Ecto neural progenitor cell (in vitro differentiated cells): ENCODE results near the gene WSB1.
"Not testable (repeated sequence)": the region's sequence is repeated elsewhere in the genome, so short reads cannot be mapped to it uniquely, and the experiment has no call there.

Experiments
- DNase-seq: peaks from one replicate; pipeline ENCODE4 v3.0.0-alpha.2; 2018; ENCODE audit warnings: low spot score

Gene WSB1

DNA sequence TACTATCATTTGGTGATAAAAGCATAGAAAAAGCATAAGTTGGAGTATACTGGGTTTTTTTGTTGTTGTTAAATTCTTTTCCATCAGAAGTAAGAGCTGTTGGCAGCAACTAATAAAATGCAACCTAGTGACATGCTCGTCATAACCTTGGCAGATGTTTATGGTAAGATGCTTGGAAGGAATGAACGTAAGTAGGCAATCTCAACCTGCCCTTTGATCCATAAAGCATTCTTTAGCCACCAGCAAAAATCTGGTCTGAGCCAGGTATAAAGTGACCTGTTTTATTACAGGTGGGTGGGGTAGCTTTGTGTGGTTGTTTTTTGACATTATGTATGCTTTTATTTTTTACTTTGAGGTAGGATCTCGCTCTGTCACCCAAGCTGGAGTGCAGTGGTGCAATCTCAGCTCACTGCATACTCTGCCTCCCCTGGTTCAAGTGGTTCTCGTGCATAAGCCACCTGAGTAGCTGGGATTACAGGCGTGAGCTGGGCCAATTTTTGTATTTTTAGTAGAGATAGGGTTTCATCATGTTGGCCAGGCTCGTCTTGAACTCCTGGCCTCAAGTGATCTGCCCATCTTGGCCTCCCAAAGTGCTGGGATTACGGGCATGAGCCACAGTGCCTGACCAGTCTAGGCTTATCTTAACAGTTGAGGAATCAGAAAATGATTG lies 22.0 kb downstream of the WSB1 start:
- no peak for DNase-seq

DNA sequence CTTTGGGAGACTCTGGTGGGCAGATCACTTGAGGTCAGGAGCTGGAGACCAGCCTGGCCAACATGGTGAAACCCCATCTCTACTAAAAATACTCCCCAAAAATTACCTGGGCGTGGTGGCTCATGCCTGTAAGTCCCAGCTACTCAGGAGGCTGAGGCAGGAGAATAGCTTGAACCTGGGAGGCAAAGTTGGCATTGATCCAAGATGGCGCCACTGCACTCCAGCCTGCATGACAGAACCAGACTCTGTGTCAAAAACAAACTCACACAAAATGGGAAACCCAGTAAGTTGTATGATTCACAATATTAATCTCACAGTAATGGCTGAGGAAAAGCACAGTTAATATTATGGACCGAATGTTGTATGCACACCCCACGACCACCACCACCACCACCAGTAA lies 24.3 kb downstream of the WSB1 start:
- no peak for DNase-seq

DNA sequence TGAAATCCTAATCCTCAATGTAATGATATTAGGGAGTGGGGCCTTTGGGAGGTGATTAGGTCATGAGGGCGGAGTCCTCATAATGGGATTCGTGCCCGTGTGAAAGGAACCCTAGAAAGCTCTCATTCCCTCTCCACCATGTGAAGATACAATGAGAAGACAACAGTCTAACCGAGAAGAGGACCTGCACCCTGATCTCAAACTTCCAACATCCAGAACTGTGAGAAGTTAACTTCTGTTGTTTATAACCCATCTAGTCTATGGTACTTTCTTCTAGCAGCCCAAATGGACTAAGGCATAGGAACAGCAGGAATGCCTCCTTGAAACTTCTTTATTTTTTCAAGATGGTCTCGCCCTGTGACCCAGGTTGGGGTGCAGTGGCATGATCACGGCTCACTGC lies 24.7 kb downstream of the WSB1 start:
- no peak for DNase-seq

DNA sequence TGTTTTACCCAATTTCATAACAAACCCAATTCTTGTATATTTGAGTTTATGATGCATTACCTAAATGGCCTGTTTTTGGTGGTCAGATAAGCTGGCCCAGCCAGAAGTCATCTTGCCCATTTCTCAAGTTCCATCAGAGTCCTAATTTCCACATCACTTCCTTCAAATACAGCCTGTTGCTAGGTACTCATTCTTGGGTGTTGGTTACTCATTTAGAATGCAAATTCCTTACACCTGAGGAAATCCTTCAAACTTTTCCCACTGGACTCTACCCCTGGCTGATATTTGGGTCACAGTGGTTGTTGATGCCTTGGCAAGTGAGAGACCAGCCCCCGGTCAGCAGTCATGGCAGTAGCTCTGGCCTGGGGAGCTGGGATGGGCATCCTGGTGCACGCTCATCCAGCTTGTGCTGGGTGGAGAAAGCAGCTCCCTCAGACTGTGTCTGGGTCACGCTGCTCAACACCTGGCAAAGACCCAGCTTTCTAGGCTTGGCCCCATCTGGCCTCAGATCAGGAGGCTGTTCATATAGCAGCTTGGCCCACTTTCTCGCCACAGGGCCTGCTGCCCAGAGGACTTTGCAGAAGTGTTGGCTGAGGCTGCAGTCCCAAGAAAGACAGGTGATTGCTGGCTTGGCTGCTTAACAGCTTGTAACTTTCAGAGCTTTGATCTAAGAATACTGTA lies 25.8 kb downstream of the WSB1 start:
- no peak for DNase-seq

DNA sequence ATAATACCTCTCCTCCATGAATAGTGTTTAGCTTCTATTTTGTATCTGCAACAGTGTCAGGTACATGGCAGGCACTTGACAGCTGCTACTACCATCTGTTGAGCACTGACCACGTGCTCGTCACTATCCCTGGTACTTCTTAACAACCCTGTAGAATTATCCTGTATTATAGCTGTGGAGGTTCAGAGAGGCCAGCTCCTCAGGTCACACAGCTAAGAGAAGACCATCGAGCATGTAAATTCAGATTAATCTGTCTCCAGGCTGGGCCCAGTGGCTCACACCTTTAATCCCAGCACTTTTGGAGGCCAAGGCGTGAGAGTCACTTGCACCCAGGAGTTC lies 26.3 kb downstream of the WSB1 start:
- no peak for DNase-seq

DNA sequence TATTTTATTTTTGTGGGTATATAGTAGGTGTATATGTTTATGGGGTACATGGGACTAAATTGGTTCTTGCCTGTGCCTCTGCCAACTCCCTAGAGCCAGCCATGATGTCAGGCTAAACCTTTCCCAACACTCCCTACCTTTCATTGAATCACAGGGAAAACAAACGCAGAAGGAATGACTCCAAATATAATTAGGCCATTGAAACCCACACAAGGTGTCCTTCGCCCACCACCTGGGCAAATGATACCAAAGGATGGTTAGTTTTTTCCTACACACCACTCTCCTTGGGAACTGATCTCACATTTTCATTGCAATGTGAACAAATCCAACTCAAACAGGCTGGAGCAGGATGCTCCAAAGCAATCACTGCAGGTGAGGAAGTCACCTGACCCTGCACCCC lies 27.5 kb downstream of the WSB1 start:
- DNase-seq, result no peak

DNA sequence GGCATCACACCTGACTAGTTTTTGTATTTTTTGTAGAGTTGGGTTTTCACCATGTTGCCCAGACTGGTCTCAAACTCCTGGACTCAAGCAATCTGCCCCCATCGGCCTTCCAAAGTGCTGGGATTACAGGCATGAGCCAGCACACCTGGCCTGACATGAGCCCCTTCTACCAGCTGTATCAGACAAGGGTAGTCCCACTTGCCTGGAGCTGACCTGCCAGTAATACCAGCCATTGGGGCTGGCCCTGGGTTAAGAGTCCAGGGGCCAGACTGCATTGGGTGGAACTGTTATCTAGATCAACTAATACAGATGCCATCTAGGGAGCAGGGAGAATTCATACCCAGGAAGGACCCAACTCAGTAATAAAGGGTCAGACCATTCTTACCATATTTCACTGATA lies 28.1 kb downstream of the WSB1 start:
- DNase-seq, result no peak

DNA sequence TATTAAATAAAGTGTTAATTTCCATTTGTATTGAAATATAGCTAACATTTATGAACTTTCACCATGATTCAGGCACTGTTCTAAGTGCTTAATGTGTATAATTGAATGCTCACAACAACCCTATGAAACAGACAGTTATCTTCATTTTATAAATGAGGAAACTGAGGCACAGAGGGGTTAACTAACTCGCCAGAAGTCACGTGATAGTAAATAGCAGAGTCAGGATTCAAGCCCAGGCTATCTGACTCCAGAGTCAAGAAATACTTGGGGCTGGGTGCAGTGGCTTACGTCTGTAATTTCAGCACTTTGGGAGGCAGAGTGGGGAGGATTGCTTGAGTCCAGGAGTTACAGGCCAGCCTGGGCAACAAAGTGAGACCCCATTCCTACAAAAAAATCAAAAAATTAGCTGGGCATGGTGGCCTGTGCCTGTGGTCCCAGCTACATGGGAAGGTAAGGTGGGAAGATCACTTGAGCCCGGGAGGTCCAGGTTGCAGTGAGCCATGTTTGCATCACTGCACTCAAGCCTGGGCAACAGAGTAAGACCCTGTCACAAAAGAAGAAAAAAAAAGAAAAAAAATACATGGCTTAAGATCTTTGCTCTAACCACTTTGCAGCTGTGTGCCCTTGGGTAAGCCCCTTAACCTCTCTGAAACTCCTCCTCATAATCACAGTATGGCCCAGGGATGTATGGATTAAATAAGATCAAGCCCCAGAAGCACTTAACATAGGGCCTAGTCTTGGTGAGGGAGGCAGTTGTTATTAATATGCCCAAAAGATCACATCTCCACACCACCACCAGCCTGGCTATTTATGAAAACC lies 29.0 kb downstream of the WSB1 start:
- DNase-seq, result no peak

DNA sequence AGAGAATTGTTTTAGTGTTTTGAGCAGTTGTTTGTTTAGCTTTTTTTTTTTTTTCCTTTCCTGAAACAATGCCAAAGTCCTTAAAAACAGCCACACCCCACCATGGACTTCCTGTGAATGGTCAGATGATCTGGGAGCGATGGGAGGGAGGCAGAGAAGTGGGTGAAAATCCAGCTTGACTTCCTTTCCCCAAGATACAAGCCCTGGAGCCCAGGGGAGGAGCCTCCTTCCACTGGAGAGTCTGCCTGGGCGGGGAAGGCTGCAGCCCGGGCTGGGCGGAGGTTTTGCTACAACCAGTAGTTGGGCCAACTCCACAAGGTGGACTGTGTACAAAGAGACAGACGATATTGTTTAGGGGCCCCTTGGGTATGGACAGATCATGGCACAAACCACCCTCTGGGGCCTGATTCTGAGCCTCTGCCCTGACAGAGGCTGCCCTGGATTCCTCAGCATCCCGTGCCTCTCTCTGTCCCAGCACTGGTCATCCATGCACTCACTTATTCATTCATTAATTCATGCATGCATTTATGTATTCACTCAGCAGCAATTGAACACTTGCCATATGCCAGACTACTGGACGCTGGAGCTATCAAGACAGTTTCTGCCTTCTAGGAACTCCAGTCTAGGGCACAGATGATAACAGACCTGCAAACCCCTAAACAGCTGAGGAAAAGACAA lies 29.8 kb downstream of the WSB1 start:
- DNase-seq, result no peak

DNA sequence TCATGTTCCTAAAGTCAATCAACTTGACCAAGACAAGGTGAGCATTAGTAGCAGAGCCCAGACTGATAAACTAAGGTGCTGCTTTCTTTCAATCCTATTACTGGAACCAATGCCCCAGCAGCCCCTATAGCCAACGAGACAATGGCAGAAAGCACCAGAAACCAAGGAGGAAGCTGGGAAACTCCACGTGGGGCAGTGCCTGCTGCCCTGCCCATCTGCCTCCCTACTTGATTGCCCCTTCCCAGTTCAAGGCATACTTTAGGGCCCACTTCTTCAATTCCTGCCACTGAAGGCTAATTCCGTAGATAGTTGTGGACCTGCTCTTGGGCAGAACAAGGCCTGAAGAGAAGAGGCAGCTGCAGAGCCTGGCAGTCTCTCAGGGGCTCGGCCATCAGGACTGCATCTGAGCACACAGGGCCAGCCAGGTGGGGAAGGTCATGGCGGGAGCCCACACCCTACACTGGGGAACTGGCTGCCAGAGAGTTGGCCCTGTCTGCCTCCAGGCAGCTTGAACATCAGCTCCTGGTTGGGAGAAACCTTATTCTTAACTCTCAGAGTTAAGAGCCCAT lies 30.9 kb downstream of the WSB1 start:
- no peak for DNase-seq

DNA sequence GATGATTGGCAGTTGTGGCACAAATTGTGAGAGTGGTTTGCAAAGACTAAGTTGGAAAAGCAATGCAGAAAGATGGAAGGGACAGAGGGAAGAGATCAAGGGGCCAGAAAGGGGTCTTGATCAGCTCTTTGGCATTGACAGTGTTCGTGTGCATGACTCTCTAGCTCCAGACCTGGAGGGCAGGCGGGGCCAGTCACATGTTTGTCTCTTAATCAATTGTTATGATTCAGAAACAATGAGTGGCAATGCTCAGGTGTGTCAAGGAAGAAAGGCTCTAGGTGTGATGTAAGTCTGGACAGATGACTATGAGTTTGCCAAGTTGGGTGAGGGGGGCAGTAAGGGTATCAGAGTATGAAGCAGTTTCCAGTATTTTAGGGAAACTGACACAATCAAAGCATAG lies 32.1 kb downstream of the WSB1 start:
- no peak for DNase-seq

DNA sequence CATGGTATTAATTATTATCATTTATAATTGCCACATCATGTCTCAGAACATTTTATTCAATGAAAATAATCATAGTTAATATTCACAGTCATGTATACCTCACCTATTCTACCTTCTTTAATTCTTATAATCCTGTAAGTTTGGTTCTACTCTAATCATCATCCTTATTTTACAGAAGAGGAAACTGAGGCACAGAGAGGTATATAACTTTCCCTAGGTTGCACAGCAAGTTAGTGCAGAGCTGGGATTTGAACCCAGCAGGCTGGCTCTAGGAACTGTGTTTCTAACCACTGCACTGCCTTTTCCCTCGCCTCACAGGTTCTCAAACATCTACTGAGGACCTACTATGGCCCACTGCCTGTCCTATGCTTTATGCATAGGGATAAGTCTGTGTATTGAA lies 32.7 kb downstream of the WSB1 start:
- no peak for DNase-seq

DNA sequence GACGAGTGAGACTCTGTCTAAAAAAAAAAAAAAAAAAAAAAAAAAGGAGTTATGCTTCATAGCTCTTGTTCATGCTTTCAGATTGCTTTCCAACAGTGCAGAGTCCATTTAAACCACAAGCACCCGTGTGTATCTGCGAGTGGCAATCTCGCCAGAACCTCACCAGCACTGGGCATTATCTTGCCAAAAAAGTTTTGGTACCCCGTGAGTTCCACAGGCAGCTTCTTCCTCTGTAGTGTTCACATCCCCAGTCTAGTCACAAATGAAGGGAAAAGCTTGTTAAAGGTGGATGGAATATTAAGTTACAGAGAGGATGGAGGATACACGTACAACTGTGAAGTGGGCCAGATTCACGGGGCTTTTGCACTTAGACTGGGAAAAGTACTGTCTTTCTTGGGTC lies 33.5 kb downstream of the WSB1 start:
- DNase-seq, result no peak

DNA sequence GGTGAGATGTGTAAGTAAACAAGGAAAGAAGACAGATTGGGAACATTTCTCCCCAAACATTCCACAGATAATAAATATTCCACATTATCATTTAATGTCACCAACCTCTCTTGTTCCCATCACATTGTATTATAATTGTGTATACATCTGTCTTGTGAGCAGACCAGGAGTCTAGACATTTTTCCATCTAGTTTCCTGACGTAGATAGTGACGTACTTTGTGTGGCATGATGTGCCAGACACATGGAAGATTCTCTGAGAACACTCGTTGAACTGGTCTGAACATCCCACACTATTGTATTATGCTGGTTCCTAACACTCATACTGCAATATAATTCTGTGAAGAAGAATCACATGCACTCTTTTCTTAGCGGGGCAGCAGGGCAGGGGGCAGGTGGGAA lies 34.0 kb downstream of the WSB1 start:
- DNase-seq, result no peak

DNA sequence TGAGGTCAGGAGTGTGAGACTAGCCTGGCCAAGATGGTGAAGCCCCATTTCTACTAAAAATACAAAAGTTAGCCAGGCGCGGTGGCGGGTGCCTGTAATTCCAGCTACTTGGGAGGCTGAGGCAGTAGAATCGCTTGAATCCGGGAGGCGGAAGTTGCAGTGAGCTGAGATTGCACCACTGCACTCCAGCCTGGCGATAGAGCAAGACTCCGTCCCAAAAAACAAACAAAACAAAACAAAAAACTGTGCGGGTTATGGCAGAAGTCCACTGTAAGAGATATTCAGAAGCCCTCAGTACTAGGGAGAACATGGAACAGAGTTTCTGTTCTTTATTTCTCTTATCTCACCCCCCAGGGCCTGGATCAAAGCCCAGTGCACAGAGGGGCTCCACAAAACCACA lies 34.8 kb downstream of the WSB1 start:
- DNase-seq, result not testable (repeated sequence)

DNA sequence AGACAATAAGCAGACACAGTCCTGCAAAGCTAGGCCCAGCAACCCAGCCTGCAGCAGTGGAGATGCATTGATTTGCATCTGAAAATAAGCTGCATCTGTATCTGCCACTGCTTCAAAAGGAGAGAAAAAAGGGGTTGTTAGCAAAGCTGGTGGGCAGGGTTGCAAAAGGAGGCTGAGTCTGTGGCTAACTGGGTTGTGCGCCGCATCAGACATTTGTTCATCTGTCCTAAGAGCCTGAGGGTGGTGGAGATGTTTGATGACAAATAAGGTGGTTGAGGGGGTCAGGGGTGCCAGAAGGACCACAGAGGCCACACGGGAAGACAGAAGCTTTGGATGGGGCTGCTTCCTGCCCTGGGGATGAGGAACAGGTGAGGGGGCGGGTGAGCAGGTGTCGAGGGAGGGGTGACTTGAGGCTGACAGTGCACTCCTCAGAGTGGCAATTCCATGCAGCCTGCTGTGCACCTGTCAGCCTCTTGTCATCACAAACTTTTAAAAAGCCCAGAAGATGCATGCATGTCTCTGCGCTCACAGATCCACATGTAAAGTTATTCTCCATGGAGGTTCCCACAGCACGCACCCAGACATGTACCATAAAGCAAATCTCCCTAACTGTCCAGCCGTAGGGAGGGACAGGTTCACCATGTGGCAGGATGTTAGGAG lies 35.4 kb downstream of the WSB1 start:
- DNase-seq, result peak; percentile 38

DNA sequence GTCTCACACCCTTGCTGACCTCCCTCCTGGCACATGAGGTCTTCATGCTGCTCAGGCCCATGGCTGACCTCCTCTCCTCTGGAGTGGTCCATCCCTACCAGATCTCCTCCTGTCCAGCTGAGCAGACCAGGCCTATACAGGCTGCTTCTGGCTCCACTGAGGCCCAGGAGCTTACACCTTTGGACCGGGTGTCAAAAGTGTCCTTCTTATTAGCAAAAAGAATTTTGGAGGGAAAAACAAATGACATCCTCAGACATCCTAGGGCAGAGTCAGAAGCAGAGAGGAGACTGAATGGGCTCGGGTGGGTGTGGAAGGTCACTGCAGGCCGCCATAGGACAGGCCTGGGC lies 38.1 kb downstream of the WSB1 start:
- no peak for DNase-seq

DNA sequence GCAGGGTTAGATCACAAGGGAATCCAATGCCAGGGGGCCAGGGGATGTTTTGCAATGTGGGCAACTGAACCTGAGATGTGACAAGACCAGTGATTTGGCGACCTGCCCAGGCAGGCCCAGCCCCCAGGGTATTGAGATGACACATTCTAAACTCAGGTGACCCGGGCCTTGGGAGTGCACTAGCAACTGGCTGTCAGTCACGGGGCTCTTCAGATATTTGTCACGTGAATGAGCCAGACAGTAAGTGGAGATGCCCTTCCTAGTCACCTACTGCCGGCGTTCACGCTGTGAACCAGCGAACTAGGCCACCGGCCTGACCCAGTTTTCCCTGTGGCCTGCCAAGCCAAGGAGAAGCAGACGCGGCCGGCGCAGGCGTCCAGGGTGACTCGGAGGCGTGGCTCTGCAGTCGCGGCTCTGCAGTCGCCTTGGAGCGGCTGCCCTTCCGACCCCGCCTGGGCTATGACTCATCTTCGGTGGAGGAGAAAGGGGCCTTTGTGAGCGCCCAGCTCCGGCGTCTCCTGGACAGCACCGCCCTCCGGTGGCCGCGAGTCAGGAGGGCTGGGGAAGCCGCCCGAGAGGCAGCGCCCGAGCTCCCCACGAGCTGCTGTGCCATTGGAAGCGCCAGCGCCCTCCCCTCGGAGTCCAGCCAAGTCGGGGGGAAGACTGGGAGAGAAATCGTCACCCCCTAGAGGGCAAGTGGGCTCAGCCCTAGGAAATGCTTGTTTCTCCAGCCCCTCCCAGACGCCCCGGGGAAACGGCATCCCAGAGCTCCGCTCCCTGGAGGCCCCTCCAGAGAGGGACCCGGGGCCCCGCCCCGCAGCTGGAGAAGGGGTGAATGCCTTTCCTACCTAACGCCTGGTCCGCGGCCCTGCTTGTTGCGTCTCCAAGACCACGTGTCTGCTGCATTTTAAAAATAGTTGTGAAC lies 38.8 kb downstream of the WSB1 start:
- peak; percentile 98 for DNase-seq

DNA sequence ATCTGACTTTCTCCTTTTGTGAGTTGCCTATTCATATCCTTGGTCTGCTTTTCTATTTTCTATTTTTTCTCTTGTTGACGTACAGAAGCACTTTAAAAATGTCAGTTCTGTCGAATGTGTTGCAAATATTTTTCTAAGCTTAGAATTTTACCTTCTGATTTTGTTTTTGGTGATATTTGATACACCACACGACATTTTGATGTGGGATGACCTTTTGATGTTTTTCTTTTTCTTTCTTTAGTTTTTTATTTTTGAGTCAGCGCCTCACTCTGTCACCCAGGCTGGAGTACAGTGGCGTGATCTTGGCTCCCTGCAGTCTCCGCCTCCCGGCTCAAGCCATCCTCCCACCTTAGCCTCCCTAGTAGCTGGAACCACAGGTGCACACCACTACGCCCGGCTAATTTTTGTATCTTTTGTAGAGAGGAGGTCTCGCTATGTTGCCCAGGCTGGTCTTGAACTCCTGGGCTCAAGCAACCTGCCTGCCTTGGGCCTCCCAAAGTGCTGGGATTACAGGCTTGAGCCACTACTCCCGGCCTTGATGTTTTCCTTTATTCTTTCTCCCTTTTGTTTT lies 39.6 kb downstream of the WSB1 start:
- no peak for DNase-seq

DNA sequence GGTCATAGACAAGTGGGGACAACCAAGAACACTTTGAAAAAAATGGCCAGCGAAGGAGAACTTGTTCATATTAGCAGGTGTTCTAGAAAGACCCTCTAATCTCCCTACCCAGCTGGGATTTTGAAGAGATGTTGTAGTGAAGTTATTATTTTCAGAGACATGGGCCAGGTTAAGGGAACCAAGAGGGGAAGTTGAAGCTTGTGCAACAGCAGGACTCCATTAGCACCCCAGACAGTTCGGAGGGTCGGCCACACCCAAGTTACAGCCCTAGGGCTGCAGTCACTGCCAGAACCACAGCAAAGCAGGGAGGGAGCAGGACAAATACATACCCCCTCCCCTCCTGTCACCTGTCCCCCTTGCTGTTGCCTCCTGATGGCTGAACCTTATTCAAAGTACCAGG lies 42.3 kb downstream of the WSB1 start:
- DNase-seq, result no peak

DNA sequence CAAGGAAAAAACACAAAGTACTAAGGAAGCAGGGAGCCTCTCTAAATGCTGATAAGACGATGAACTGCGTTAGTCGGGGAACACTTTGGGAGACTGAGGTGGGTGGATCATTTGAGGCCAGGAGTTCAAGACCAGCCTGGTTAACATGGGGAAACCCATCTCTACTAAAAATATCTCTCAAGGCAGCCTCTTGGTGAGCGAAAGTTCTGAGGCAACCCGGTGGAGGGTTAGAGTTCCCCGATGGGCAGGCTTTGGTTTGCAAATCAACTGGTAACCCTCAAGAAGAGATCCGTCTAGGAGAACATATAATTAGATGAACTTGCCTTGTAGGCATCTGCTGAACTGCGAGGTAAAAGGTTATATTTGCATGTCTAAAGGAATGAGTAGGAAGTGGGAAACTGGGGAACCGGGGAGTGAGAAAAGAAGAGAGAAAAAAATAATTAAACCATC lies 44.6 kb downstream of the WSB1 start:
- no peak for DNase-seq
